Activated CD4-positive, alpha-beta T cell treated with anti-CD3 and anti-CD28 coated beads for 4 hours (primary cell): ENCODE results near the gene LRRC37B.
"Not testable (repeated sequence)": the region's sequence is repeated elsewhere in the genome, so short reads cannot be mapped to it uniquely, and the experiment has no call there.

ENCODE experiments used
- DNase-seq, 2 donors: peaks; one replicate each; pipeline ENCODE4 v3.0.0-alpha.2; 2020

Gene LRRC37B

DNA sequence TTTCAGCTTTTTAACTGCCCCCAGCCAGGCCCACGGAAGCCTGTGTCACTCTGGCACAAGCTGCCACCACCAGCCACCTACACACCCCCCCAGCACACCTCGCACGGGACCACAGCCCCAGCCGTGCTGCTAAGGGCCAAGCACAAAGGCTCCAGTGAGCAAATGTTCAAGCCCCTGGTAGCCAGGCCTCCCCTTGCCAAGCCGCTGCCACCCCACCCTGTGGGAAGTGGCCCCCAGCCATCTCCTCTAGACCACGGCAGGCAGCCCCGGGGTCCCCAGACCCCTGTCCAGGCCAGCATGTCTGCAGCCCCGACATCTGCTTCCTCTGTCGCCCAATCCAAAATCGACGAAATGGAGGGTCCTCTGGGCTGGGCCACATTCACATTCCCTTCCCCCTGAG, 35.1 kb downstream of the LRRC37B start:
- not testable (repeated sequence) for DNase-seq

DNA sequence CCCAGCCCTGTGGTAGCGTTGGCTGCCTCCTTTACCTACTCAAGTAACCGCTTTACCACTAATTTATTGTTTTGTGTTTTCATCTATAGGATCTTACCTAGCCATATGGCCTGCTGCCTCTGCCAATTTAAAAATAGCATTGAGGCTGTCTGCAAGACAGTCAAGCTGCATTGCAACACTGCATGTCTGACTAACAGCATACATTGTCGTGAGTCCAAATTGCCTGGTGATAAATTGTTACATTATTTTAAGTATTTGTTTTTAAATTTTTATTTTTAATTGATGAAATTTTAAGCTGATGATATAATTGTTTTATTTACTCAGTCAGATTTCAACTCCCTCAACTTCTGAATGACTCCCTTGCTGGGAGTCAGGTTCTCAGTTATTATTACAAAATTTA, 38.4 kb downstream of the LRRC37B start:
- not testable (repeated sequence) for DNase-seq

DNA sequence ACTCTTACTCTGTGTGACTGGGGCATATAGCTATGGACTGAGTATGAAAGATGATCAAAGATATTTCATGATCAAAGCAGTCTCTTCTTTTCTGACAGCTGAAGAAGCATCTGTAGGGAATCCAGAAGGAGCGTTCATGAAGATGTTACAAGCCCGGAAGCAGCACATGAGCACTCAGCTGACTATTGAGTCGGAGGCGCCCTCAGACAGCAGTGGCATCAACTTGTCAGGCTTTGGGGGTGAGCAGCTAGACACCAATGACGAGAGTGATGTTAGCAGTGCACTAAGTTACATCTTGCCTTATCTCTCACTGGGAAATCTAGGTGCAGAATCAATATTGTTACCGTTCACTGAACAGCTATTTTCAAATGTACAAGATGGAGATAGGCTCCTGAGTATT, 40.5 kb downstream of the LRRC37B start:
- DNase-seq, result not testable (repeated sequence)

DNA sequence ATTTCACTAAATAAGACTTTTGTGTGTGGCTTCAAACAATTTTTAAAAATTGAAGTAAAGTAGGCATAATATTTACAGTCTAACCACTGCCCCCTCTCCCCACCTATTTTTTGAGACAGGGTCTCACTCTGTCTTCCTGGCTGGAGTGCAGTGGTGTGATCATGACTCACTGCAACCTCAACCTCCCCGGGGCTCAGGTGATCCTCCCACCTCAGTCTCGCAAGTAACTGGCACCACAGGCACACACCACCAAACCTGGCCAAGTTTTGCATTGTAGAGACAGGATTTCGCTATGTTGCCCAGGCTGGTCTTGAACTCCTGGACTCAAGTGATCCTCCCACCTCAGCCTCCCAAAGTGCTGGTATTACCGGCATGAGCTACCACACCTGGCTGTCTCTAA, 47.8 kb downstream of the LRRC37B start:
- not testable (repeated sequence) for DNase-seq

DNA sequence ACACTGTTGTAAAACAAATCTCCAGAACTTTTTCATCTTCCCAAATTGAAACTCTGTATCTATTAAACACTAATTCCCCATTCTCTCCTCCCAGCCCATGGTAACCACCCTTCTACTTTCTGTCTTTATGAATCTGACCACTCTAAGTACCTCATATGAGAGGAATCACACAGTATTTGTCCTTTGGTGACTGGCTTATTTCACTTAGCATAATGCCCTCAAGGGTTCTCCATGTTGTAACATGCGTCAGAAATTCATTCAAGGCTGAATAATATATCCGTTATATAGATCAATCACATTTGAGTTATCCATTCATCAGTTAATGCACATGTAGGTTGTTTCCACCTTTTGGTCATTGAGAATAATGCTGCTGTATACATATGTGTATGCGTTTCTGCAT, 48.2 kb downstream of the LRRC37B start:
- DNase-seq, result not testable (repeated sequence)

DNA sequence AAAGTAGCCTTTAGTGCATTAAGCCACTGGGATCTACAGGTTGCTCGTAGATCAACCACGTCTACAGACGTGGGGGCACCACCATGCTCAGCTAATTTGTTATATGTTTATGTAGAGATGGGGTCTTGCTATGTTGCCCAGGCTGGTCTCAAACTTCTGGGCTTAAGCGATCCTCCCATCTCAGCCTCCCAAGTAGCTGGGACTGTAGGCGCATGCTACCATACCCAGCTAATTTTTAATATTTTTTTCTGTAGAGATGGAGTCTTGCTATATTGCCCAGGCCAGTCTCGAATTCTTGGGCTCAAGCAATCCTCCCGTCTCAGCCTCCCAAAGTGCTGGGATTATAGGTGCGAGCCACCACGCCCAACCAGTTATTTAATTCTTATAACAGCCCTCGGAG, 49.3 kb downstream of the LRRC37B start:
- DNase-seq, result not testable (repeated sequence)

DNA sequence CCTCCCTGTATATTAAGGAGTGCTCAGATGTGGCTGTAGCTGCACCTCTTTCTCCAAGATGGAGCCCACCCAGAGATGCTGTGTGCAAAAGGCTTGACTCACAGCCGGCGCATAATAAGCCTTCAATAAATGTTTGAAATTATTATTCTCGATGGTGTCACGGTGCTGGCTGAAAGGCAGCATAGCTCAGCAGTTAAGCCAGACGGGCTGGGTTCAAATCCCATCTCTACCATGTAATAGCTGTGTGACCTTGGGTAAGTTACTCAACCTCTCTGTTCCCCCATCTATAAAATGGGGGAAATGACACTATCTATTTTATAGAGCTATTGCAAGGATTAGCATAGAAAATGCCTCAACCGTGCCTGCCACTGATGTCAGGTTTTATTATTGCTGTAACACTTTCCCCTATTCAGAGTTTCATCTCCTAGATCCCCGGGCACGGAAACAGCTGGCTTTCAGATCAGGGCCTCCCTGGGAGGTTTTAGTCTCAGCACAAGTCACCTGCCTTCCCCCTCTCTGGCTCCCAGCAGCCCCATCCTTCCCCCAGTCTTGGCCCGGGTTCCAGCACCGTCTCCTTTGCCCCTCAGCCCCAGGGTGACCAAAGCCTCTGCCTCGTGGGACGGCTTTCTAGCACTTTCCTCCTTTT, 50.4 kb downstream of the LRRC37B start:
- DNase-seq, result not testable (repeated sequence)

DNA sequence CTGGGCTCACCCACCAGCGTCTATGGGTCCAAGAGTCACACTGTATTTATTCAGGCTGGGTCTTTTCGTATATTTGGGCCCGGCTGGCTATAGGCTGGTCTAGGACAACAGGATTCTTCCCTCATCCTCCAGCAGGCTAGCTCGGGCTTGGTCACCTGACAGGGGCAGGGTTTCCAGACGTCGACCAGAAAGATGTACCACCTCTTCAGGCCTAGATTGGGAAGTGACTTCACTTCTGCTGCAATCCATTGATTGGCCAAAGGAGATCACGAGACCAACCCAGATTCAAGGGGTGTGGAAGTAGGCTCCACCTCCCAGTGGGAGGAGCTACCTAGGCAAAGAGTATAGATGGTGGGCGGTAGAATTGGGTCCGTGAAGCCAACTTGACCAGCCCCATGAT, 53.5 kb downstream of the LRRC37B start:
- DNase-seq, result not testable (repeated sequence)

DNA sequence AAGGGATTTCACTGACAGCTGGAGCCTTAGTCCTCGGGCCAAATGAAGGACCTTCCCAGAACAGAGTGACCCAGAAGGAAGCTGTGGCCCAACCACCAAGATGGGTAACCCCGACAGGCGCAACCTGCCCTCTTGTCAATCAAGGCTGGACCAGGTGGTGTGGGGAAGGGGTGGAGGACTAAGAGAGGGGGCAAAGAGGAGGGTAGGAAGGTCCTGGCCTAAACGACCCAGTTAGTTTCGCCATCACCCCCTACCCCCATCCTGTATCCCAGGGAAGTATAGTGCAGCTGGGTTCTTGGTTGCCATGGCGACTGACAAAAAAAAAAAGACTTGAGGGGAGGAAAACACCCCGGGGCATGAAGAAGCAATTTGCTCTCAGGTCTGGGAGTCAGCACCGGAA, 54.7 kb downstream of the LRRC37B start:
- not testable (repeated sequence) for DNase-seq

DNA sequence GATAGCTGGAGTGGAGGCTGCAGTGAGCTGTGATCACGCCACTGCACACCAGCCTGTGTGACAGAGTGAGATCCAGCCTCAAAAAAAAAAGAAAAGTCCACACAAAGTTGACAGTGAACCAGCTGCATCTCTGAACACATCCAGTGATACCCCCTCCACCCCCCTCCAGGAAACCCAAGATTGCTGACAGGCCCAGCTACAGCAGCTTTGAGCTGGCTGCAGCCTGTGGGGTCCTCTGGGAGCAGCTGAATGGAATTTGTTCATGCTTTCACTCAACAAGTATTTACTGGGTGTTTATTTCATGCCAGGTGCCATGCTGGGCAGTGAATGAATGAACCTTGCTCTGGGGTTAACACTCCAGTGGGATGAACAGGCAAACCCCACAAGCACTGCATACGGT, 56.9 kb downstream of the LRRC37B start:
- not testable (repeated sequence) for DNase-seq

DNA sequence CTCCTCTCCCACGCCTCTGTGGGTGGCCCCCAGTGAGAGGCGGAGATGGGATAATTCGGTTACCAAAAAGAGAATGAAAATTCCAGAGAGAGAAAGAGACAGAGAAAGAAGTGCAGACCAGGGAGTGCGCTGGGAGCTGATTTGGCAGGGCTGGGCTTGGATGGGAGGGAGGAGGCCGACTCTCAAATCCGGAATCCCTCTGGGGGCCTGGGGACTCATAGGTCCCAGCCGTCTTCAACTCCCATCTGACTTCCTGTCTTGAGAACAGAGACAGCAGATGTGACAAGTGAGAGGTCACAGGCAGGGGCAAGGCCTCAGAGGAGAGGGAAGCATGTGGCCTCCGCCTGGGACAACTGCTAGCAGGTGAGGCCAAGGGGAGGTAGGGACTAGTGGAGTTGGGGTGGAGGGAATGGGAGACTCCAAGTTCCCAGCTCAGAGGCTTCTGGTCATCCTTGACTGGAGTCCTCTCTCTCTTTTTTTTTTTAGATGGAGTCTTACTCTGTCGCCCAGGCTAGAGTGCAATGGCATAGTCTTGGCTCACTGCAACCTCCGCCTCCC, 59.0 kb downstream of the LRRC37B start:
- not testable (repeated sequence) for DNase-seq

DNA sequence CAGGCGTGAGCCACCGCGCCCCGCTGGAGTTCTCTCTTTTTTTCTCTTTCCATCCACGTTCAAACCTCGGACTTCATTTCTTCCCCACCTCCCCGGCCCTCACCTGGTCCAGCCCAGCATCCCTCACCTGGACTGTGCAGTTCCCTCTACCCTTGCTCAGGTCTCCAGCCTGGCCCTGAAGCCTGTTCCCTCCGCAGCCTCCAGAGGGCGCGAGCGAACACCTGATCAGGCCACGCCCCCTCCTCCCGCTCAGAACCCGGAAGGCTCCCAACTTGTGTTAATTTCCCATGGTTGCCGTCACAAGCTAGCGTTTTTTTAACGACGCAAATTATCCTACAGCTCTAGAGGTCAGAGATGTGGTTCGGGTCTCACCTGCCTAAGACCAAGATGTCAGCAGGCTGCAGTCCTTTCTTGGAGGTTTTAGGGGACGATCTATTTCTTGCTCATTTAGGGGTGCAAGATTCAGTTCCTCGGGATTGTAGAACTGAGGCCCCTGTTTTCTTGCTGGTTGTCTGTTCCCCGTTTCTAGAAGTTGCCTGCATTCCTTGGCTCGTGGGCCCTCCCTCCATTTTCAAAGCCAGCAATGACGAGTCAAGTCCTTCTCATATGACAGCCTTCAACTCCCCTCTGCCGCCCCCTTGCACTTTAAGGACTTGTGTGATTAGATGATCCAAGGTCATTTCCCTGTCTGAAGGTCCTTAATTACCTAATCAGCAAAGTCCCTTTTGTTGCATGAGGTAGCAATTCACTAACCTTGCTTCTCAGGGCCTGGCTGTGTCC, 59.9 kb downstream of the LRRC37B start:
- DNase-seq, result peak; percentile 52 to 55

DNA sequence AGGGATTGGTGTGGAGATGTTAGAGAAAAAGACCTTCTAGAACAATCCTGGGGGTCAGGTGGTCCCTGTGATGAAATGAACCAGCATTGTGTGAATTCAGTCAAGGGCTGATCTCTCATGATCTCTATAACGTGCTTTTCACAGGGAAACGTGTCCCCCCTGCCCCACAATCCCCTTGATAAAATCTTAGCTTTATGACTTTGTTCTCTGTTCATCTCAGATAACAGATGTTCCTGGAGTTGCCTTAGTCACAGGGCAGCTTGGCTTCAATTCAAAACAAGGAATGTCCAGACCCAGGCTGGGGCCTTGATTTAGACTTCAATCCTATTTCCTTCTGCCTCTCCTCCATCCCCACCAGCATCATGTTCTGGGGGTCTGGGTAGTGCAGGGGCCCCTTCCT, 61.9 kb downstream of the LRRC37B start:
- DNase-seq, result not testable (repeated sequence)

DNA sequence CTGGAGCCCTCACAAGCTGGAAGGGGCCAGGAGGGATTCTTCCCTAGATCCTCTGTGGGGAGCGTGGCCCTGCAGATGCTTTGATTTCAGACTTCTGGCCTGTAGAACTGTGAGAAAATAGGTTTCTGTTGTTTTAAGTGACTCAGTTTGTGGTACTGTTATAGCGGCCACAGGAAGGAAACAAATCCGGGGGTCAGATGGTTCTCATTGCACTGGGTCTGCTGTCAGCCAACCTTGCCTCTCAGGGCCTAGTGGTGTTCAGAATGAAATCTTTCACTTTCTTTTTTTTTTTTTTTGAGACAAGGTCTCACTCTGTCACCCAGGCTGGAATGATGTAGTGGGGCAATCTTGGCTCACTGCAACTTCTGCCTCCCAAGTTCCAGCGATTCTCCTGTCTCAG, 64.8 kb downstream of the LRRC37B start:
- not testable (repeated sequence) for DNase-seq

DNA sequence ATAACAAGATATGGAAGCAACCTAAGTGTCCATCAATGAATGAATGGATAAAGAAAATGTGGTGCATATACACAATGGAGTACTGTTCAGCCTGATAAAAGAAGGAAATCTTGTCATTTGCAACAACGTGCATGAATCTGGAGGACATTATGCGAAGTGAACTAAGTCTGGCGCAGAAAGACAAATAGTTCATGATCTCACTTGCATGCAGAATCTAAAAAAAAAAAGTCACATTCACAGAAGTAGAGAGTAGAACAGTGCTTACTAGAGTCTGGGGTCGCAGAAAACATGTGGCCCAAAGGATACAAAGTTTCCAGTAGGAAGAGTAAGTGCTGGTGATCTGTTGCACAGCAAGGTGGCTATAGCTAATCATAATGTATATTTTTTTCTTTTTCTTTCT, 65.9 kb downstream of the LRRC37B start:
- not testable (repeated sequence) for DNase-seq

DNA sequence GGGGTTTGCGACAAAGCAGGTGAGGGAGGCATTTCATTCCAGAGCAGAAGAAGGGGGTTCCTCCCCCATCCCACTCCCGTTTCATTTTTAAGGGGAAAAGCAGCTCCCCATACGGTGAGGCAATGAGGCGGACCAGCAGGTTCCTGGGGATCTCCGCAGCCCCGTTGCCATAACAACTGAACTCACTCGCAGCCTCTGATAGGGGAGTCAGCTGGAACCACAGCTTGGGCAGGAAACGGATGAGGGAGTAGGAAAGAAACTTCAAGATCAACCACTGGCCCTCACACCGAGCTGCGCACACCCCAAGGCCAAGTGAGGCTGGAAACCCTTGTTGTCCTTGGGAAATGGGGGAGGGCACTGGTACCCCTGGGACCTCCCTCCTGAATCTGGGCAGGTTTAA, 72.6 kb downstream of the LRRC37B start:
- peak; percentile 60 to 61 for DNase-seq

DNA sequence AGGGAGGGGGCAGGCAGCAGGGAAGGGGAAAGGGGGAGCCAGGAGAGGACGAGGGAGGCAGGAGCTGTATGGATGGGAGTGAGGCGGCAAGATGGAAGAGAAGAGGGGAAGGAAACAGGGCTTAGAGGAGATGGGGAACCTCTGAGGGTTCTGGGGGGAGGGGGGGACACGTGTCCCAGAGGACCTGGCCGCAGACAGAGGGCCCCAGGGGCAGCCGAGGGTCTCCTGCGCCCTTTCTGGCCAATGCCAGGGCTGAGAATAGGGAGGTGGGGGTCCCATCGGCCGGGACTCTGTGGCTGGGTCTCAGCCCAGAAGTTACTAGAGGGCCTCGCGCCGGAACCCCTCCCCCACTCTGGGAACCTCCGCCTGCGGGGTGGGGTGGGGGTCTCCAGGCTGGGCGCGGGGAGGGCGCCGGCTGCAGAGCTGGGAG, 76.4 kb downstream of the LRRC37B start:
- DNase-seq, result not testable (repeated sequence)

DNA sequence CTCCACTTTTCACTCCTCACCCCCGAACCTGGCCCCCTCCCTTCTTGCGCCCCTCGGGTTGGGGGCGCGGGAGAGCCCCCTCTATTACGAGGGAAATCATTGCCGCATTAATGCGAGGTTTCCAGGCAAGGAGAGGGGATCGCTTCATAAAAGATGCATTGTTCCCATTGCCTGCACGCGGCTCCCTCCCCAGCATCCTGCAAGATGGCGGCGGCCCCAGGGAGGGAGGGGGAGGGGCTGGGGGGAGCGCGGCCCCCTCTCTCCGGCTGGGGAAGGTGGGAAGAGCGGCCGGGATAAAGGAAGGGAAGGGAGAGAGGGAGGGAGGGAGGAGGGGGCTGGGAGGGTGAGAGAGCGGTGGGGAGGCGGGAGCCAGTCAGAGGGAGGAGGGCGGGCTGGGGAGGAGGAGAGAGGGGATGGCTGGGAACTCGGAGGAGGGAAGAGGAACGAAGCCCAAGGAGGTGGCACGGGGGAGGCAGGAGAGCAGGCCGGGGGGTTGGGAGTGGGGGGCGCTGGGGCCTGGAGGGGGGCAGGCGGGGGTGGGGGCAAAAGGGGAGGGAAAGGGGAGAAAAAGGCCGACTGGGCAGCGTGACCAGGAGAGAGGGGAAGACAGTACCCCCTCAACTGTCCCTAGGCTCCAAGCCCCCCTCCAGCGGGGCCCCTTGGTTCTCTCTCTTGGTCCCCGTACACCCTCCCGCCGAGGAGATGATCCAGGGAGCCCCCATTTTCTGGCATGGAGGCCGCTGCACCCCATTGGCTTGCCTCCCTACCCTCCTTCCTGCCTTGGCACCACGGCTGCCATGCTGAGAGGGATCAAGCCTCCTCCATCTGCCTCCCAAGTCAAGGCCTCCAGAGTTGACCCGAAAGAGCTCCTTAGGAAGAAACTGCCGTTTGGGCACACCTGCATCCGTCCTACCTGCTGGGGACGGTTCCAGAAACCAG, 77.1 kb downstream of the LRRC37B start:
- not testable (repeated sequence) for DNase-seq

DNA sequence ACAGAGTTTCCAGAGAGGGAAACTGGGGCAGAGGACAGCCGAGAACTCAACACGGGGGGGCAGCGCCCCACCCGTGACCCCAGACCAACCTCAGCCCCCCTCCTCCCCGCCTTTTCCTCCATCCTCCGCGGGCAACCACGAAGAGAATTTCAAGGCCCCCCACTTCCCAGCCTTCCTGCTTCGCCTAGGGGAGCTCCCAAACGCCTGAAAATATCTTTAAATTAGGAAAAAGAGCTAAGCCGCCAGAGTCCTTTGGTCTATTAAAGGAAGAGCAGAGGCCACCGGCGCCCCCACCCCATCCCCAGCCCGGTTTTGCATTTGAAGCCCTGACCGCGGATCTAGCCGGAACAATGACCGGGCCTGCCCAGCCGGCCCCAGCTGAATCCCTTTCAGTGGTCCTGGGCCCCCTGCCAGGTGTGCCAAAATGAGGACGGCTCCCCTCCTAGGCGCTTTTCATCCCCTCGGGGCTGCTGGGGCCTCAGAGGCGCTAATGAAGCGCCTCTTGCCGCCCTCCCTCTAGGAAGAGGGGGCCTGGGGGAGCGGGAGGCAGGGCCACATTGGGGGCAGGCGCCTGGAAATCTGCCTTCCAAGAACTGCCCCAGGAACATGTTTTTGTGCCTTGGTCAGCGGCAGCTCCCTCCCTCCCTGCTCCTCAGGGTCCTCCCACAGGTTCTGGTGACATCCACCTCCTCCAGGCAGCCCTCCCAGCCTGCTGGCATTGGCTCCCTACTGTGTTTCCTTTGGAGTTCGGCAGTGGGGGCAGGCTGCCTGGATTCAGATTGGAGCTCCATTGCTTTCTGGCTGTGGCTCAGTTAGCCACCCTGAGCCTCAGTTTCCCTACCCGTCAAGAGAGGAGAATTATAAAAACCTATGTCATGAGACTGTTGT, 78.0 kb downstream of the LRRC37B start:
- not testable (repeated sequence) for DNase-seq

DNA sequence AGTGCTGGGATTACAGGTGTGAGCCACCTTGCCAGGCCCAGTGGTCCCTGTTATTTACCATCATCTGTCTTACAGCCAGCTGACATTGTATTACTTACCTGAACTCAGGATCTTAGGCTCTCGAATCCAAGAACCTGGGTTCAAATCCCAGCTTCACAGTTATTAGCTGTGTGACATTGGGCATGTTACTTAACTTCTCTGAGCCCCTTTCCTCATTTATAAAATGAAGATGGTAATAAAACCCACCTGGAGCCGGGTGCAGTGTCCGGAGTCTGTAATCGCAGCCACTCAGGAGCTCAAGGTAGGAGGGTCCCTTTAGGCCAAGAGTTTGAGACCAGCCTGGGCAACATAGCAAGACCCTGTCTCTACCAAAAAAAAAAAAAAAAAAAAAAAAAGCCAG, 79.7 kb downstream of the LRRC37B start:
- DNase-seq, result not testable (repeated sequence)

DNA sequence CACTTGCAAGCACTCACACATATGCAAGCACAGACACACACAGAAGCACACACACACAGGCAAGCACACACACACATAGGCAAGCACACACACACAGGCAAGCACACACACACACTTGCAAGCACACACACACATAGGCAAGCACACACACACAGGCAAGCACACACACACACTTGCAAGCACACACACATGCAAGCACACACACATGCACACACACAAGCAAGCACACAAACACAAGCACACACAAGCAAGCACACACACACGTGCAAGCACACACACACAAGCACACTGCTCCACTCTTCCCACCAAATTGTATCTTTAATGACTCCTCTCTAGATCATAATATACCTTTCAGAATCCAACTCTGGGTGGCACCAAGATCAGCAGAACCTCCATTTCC, 84.9 kb downstream of the LRRC37B start:
- DNase-seq, result not testable (repeated sequence)

DNA sequence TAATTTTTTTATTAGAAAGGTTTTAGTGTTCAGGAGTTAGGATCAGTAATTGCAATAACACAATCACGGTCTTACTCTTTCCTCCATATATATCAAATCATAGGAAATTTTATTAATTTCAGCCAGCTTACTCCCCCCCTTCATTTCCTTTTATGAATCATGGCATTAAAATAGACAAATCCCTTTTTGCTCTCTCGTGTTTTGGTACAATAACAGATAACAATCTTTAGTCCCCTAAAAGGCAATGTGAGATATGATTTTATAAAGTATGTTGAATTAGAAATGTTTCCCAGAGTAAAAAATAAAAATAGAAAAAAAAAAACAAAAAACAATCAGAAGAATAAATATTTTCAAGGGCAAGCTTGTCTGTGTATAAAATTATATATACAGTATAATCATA, 92.5 kb downstream of the LRRC37B start:
- no peak for DNase-seq
